Urothelium cell line (cell line): ENCODE results near the gene DPYD.

Experiments used
- DNase-seq: peaks from one replicate; pipeline ENCODE4 v3.0.0; 2011; ENCODE audit warnings: low spot score, mixed read lengths
- FAIRE-seq: peaks from 2 replicates; lab custom pipeline; 2011; peaks lifted over from hg19 to GRCh38; lab: Jason Lieb, UNC

Gene DPYD

DNA sequence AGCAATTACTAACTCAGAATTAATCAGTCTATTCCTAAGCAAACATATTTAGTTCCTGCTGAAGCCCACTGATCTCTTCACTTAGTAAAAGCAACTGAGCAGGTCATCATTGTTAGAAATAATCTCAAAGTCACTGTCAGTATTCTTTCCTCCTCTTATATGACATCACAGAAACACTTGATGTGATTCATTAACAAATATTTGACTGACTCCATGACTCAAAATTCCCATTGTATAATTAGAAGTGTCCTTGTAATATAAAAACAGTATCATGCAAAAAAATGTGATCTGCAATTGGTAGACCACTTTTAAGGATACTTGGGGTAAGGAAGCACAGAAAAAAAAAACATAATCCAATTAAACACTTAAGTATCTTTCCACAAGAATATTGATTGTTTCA, 194.4 kb downstream of the DPYD start:
- FAIRE-seq (no peak), DNase-seq (no peak)

GRCh38 chr1:97721221-97721620, 199.6 kb downstream of the DPYD start:
- FAIRE-seq (no peak), DNase-seq (no peak)

DNA sequence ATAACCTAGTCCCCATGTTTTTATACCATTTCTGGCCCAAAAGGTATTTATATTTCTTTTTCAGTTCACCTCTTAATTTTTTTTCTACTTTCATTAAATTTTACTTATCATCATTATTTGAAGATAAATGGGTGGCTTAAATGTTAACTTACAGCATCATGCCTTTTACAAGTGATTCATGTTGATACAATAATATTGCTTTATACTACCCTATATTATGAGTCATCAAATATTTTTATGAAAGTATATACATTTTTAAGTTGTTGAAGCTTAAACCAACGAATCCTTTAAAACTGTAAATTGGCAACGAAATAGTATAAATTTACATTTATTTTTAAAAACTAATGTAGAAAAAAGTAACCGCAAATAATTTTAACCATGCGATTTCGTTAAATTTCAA, 207.9 kb downstream of the DPYD start:
- DNase-seq (no peak), FAIRE-seq (no peak)

DNA sequence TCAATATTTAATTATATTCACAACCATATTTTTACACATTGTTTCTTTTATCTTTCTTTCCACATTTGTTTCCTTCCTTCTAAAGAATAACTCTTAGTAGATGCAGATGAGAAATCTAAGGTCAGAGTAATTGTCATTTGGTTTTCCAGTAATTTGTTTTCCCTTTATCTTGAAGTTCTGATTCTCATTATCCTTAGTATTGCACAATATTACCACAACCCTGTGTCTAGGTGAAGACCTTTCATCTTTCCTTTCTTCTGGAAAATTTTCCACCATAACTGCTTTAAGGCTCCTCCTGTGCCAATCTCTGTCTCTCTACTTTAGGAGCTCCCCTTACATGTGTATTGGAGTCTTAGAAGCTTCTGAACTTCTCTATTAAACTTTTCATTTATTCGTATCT, 209.0 kb downstream of the DPYD start:
- DNase-seq (no peak), FAIRE-seq (no peak)

- DNase-seq = no peak
- no peak for FAIRE-seq
Measured at GRCh38 chr1:97693601-97694000, 227.2 kb downstream of the DPYD start.

GRCh38 chr1:97691325-97691724, 229.5 kb downstream of the DPYD start:
- DNase-seq = no peak
- no peak for FAIRE-seq

DNA sequence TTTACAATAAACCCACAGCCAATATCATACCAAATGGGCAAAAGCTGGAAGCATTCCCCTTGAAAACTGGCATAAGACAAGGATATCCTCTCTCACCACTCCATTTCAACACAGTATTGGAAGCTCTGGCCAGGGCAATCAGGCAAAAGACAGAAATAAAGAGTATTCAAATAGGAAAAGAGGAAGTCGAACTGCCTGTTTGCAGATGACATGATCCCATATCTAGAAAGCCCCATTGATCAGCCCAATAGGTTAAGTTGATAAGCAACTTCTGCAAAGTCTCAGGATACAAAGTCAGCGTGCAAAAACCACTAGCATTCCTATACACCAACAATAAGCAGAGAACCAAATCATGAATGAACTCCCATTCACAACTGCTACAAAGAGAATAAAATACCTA, 235.5 kb downstream of the DPYD start:
- FAIRE-seq (no peak), DNase-seq (no peak)

DNA sequence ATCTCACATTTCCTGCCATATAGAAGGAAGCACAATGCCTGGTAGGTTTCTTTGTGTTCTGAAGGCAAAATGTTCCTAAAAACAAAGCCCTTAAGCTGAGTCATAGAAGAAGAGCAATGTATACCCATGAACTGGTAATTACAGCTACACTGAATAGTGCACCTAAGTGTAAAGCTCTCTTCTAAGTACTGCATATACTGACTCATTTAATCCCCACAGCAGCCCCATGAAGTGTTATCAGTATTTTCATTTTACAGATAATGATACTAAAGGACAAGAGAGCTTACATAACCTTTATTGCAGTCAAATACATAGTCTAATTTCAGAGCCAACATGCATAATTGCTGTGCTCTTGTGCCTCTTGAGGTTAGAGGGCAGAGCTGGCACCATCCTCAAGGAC, 239.9 kb downstream of the DPYD start:
- no peak for DNase-seq

GRCh38 chr1:97680470-97680869, 240.4 kb downstream of the DPYD start:
- DNase-seq (no peak), FAIRE-seq (no peak)

More for the DNA sequence above, 239.9 kb downstream of the DPYD start:
- FAIRE-seq = no peak

- DNase-seq (no peak), FAIRE-seq (no peak)
Measured at GRCh38 chr1:97677702-97678101, 243.1 kb downstream of the DPYD start.

- DNase-seq (no peak), FAIRE-seq (no peak)
Measured at GRCh38 chr1:97674517-97674916, 246.3 kb downstream of the DPYD start.

- no peak for FAIRE-seq
- DNase-seq = peak; percentile 25
Measured at GRCh38 chr1:97668945-97669344, 251.9 kb downstream of the DPYD start.

- DNase-seq (no peak), FAIRE-seq (no peak)
Measured at GRCh38 chr1:97660431-97661105, 260.3 kb downstream of the DPYD start.

- FAIRE-seq (no peak), DNase-seq (no peak)
Measured at GRCh38 chr1:97654876-97655585, 265.8 kb downstream of the DPYD start.

DNA sequence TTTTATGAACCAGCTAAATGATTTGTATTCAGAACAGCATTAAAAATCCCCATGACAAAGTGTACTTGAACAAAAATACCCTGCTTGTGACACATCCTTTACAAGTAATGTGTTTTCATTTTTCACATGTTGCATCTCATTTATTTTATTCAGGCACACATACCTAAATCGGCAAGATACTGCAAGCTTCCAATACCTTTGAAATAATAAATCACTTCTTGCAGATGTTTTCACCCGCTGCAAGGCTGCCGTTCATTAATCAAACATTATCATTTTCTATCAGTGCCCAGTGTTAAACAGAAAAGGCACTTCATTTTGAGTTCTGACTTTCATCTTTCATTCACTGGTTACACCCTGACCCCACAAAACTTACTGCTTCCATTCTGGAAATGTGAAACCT, 269.6 kb downstream of the DPYD start:
- FAIRE-seq (no peak), DNase-seq (no peak)

GRCh38 chr1:97649591-97649990, 271.2 kb downstream of the DPYD start:
- DNase-seq (no peak), FAIRE-seq (no peak)

DNA sequence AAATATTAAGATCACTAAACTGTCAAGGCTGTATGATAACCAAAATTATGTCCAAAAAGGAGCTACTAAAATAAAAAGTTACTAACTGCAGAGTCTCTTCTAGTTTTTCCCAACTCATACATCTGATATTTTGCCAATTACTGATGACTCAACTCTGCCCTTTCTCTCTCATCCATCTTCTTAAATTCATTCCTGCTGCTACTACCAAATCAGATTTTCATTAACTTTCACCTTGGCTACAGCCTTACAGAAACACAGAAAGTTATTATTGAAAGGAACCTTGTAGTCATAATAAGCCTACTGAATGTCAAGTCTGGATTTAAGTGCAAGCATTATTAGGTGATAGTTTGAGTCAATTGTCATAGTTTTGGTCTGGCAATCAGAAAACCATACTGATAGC, 273.1 kb downstream of the DPYD start:
- FAIRE-seq = no peak
- no peak for DNase-seq

GRCh38 chr1:97646071-97646470, 274.8 kb downstream of the DPYD start:
- no peak for DNase-seq
- no peak for FAIRE-seq

DNA sequence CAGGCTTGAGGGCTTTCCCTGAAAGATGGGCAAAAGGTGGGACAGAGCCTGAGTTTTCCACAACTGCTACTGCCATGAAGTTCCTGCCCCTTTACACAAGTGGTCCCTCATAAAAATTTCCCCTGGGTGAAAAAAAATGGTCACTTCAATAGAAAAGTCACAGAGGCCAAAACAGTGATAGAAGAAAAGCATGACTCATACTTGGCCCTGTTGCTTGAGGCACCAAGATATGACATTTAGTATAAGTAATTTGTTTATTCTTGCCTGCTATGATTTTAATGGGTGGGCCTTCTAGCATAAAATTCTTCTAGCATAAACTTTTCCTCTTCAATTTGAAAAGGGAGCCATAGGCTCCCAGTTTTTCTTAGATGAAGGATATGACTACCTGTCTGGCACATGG, 280.2 kb downstream of the DPYD start:
- no peak for FAIRE-seq
- no peak for DNase-seq

GRCh38 chr1:97636941-97637340, 283.9 kb downstream of the DPYD start:
- FAIRE-seq (no peak), DNase-seq (no peak)

- no peak for DNase-seq
- FAIRE-seq = no peak
Measured at GRCh38 chr1:97634758-97635157, 286.1 kb downstream of the DPYD start.

- no peak for FAIRE-seq
- DNase-seq = no peak
Measured at GRCh38 chr1:97632776-97633175, 288.1 kb downstream of the DPYD start.

DNA sequence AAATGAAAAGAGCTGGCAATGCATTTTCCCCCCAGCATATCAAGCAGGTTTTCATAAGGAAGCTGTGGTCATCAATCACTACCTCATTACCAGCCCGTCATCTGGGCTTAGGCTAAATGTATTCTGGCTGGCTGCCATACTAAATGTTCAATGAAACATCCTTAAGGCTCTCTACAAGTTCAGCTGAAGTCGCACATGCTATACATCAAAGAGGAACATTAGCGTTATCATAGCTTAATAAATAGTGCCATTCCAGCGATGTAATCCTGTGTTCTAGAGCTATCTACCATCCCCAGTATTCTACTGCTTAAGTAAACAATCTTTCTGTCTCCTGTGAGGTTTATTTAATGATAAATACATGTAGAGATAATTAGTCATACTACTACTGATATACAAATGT, 288.8 kb downstream of the DPYD start:
- FAIRE-seq (no peak), DNase-seq (no peak)
